ENCODE measurements around the gene RYR2.

DNA sequence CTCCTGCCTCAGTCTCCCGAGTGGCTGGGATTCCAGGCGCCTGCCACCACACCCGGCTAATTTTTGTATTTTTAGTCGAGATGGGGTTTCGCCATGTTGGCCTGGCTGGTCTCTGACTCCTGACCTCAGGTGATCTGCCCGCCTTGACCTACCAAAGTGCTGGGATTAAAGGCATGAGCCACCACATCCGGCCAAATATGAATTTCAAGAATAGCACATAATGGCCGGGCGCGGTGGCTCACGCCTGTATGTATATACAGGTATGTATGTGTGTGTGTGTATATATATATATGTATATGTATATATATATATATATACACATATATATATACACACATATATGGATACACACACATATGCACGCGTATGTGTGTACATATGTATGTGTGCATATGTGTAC, 753.6 kb downstream of the RYR2 start:
- TF ChIP-seq, protein P1, sequence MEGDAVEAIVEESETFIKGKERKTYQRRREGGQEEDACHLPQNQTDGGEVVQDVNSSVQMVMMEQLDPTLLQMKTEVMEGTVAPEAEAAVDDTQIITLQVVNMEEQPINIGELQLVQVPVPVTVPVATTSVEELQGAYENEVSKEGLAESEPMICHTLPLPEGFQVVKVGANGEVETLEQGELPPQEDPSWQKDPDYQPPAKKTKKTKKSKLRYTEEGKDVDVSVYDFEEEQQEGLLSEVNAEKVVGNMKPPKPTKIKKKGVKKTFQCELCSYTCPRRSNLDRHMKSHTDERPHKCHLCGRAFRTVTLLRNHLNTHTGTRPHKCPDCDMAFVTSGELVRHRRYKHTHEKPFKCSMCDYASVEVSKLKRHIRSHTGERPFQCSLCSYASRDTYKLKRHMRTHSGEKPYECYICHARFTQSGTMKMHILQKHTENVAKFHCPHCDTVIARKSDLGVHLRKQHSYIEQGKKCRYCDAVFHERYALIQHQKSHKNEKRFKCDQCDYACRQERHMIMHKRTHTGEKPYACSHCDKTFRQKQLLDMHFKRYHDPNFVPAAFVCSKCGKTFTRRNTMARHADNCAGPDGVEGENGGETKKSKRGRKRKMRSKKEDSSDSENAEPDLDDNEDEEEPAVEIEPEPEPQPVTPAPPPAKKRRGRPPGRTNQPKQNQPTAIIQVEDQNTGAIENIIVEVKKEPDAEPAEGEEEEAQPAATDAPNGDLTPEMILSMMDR (IDR thresholded peaks at IDR 0.05), result no peak
- TF ChIP-seq POLR2A (IDR thresholded peaks at IDR 0.05), result no peak
